CD4-positive, alpha-beta memory T cell (primary cell): ENCODE results near the gene EXOC7. TPM values are rescaled to one million over a fixed set of nuclear protein-coding genes. Genes with fewer than 3 reads are reported as not detected.
A peak's percentile ranks its signal among the peaks of the same experiment; 100 is the strongest.

ENCODE experiments used
- CTCF ChIA-PET: fragments of 350-600 bp; sonication (Branson Sonifier 250); formaldehyde crosslinking; loops from one replicate; lab custom pipeline; 2021; ENCODE audit warnings: inconsistent platforms; ENCODE audit not compliant: partially characterized antibody; lab: Charles Lee
- POLR2A ChIA-PET: fragments of 350-600 bp; sonication (Branson Sonifier 250); formaldehyde crosslinking; loops from one replicate; lab custom pipeline; 2021; ENCODE audit not compliant: partially characterized antibody; lab: Charles Lee
- DNase-seq, 5 donors: peaks; one replicate each; pipeline versions ENCODE4 v3.0.0 to v3.0.0-alpha.2; 2020 to 2022; ENCODE audit warnings: mixed read lengths in 1 of 5
- H3K27ac ChIP-seq: one replicate; pipeline ENCODE4 v1.7.0; 2013; ENCODE audit warnings: low read depth, low read length
- H3K27me3 ChIP-seq: 2 replicates; pipeline ENCODE4 v1.7.0; 2013; ENCODE audit warnings: mild to moderate bottlenecking, low read length, moderate library complexity; ENCODE audit not compliant: insufficient read depth
- H3K36me3 ChIP-seq: 2 replicates; pipeline ENCODE4 v1.7.0; 2013; ENCODE audit warnings: mild to moderate bottlenecking, low read length, moderate library complexity; ENCODE audit not compliant: insufficient read depth
- H3K4me1 ChIP-seq: 2 replicates; pipeline ENCODE4 v1.7.0; 2013; ENCODE audit warnings: mild to moderate bottlenecking, low read length, moderate library complexity; ENCODE audit not compliant: insufficient read depth
- H3K4me3 ChIP-seq, 2 donors: one replicate each; pipeline ENCODE4 v1.7.0; 2013; ENCODE audit warnings: low read length in 2 of 2, mild to moderate bottlenecking in 1 of 2
- H3K9me3 ChIP-seq, 2 donors: one replicate each; pipeline ENCODE4 v1.7.0; 2013; ENCODE audit warnings: low read length in 2 of 2, control low read depth in 1 of 2; ENCODE audit not compliant: control insufficient read depth in 1 of 2
- H3K27ac Mint-ChIP-seq, 7 donors: one replicate each; pipeline ENCODE4 v1.8.0; 2020 to 2021; ENCODE audit warnings: mixed read lengths in 7 of 7, mild to moderate bottlenecking in 6 of 7, inconsistent platforms in 3 of 7, moderate library complexity in 3 of 7
- H3K27me3 Mint-ChIP-seq, 2 donors: one replicate each; pipeline ENCODE4 v1.8.0; 2020 to 2021; ENCODE audit warnings: mixed read lengths in 2 of 2
- H3K36me3 Mint-ChIP-seq, 2 donors: one replicate each; pipeline ENCODE4 v1.8.0; 2020 to 2021; ENCODE audit warnings: mixed read lengths in 2 of 2, inconsistent platforms in 1 of 2, mild to moderate bottlenecking in 1 of 2
- H3K4me1 Mint-ChIP-seq, 4 donors: one replicate each; pipeline ENCODE4 v1.8.0; 2020 to 2021; ENCODE audit warnings: mixed read lengths in 4 of 4, mild to moderate bottlenecking in 1 of 4
- H3K4me3 Mint-ChIP-seq, 8 donors: one replicate each; pipeline ENCODE4 v1.8.0; 2020 to 2021; ENCODE audit warnings: mixed read lengths in 8 of 8, mild to moderate bottlenecking in 7 of 8, moderate library complexity in 6 of 8, inconsistent platforms in 3 of 8
- H3K9me3 Mint-ChIP-seq, 8 donors: one replicate each; pipeline ENCODE4 v1.8.0; 2020 to 2021; ENCODE audit warnings: mixed read lengths in 8 of 8, mild to moderate bottlenecking in 5 of 8, inconsistent platforms in 3 of 8, moderate library complexity in 1 of 8
- intact Hi-C: fragments of 100-400 bp; cut with micrococcal nuclease; formaldehyde crosslinking; loops from one replicate; pipeline ENCODE4 v1.15.1; 2023
- polyA plus RNA-seq, 2 donors: library from polyadenylated mRNA; unstranded; fragments of 300-500 nt; fragmentation: Illumina TruSeq; gene quantifications; one replicate each; pipeline ENCODE4 v1.2.3, GENCODE V29; 2021
- total RNA-seq, 2 experiments: library from RNA; stranded (reverse); gene quantifications; one replicate each; pipeline ENCODE4 v1.2.3, GENCODE V29; 2021

The EXOC7 gene
- total and polyA plus RNA-seq, 4 experiments from 2014 or later: 36.2 to 184 (median 125) TPM

- H3K27ac ChIP-seq: no peak overlapping the region
- H3K36me3 ChIP-seq: no peaks in the 10 kb centered on the region
- no peak overlapping the region for H3K4me3 ChIP-seq
- Mint-ChIP-seq H3K27ac (no peak overlapping the region), H3K36me3 (no peaks in the 10 kb centered on the region), H3K4me3 (no peak overlapping the region), H3K4me1 (peaks cover 23 to 45% (median 33%) of the 10 kb centered on the region in 4 donors), H3K9me3 (no peaks in the 10 kb centered on the region), H3K27me3 (peaks cover 3% of the 10 kb centered on the region in 2 donors)
- peaks cover 4% of the 10 kb centered on the region for H3K27me3 ChIP-seq
- intact Hi-C loops: no loop called here
- ChIA-PET POLR2A (interaction anchor here (0.9 kb wide), 1 partner anchor 83 kb away, joined by 3 read pairs; no protein-coding TSS in a partner anchor), CTCF (no interaction called here)
- no peaks in the 10 kb centered on the region for H3K9me3 ChIP-seq
- DNase-seq: no peak
- peaks cover 48% of the 10 kb centered on the region for H3K4me1 ChIP-seq
These were observed 34.8 kb upstream of the EXOC7 start for GRCh38 chr17:76138234-76138895.

DNA sequence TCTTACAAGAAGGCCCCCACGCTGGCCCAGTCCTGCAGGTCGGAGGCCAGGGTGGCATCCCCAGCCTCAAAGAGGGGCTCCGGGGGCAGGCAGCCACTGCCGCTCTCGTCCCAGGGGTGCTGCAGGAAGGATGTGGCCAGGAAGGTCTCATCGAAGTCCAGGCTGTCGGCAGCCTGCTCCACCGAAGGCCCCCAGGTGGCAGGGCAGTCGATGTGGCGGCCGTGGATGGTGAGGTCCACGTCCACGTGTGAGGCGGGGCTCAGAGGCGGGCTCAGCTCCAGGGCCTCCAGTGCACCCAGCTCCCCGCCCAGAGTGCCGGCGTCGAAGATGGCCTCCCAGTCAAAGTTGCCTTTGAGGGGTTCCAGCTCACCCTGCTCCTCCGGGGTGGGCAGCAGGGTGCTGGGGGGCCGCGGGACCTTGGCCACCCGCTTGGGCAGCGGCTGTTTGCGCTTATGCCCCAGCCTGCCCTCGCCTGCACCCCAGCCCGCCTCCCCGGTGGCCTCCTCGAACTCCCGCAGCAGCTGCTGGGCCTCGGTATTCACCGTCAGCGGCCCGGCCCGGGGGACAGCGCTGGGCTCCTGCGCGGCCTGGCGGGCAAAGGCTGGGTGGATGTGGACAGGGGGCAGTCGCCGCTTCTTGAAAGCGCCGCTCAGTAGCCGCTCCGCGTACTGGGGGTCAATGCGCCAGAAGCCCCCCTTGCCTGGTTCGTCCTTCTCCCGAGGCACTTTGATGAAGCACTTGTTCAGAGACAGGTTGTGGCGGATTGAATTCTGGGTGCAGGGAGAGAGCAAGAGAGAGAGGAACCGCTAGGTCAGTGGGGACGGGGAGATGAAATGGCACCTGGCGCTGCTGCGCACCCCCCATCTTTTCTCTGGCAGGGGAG, 34.0 kb upstream of the EXOC7 start:
- POLR2A ChIA-PET: no interaction called here
- Mint-ChIP-seq H3K27ac (no peak overlapping the region), H3K4me1 (peaks cover 17 to 38% (median 27%) of the 10 kb centered on the region in 4 donors), H3K36me3 (no peaks in the 10 kb centered on the region), H3K4me3 (no peak overlapping the region), H3K27me3 (peaks cover 3% of the 10 kb centered on the region in 2 donors), H3K9me3 (no peaks in the 10 kb centered on the region)
- intact Hi-C loops: no loop called here
- no peak for DNase-seq
- CTCF ChIA-PET: no interaction called here
- no peaks in the 10 kb centered on the region for H3K9me3 ChIP-seq
- no peak overlapping the region for H3K27ac ChIP-seq
- H3K27me3 ChIP-seq: peaks cover 4% of the 10 kb centered on the region
- H3K36me3 ChIP-seq: no peaks in the 10 kb centered on the region
- peaks cover 41% of the 10 kb centered on the region for H3K4me1 ChIP-seq
- H3K4me3 ChIP-seq: no peak overlapping the region

GRCh38 chr17:76137001-76137350, 33.4 kb upstream of the EXOC7 start:
- H3K9me3 ChIP-seq: no peaks in the 10 kb centered on the region
- Mint-ChIP-seq H3K4me3 (no peak overlapping the region), H3K27me3 (peaks cover 3% of the 10 kb centered on the region in 2 donors), H3K36me3 (no peaks in the 10 kb centered on the region), H3K4me1 (peaks cover 13 to 32% (median 22%) of the 10 kb centered on the region in 4 donors), H3K9me3 (no peaks in the 10 kb centered on the region), H3K27ac (no peak overlapping the region)
- intact Hi-C loops: no loop called here
- H3K36me3 ChIP-seq: no peaks in the 10 kb centered on the region
- no peak overlapping the region for H3K27ac ChIP-seq
- H3K27me3 ChIP-seq: peaks cover 4% of the 10 kb centered on the region
- H3K4me3 ChIP-seq: no peak overlapping the region
- ChIA-PET CTCF (no interaction called here), POLR2A (interaction anchor here (0.6 kb wide), 1 partner anchor 32 kb away, joined by 3 read pairs; no protein-coding TSS in a partner anchor)
- H3K4me1 ChIP-seq: peaks cover 35% of the 10 kb centered on the region
- no peak for DNase-seq

- intact Hi-C loops: no loop called here
These were observed 32.9 kb upstream of the EXOC7 start for GRCh38 chr17:76136276-76137000.

GRCh38 chr17:76135810-76136188, 32.2 kb upstream of the EXOC7 start:
- Histone ChIP-seq H3K36me3 (no peaks in the 10 kb centered on the region), H3K27ac (no peak overlapping the region), H3K9me3 (no peaks in the 10 kb centered on the region), H3K27me3 (peaks cover 4% of the 10 kb centered on the region), H3K4me3 (no peak overlapping the region), H3K4me1 (peaks cover 24% of the 10 kb centered on the region)
- no peak for DNase-seq
- intact Hi-C loops: no loop called here
- peaks cover 3% of the 10 kb centered on the region in 2 donors for H3K27me3 Mint-ChIP-seq
- no peaks in the 10 kb centered on the region for H3K36me3 Mint-ChIP-seq
- ChIA-PET POLR2A (no interaction called here), CTCF (interaction anchor here (1.1 to 4.1 kb wide), 2 partner anchors 48 to 144 kb away, joined by 4 to 19 read pairs; no protein-coding TSS in a partner anchor)
- H3K9me3 Mint-ChIP-seq: no peaks in the 10 kb centered on the region
- no peak overlapping the region for H3K27ac Mint-ChIP-seq
- H3K4me3 Mint-ChIP-seq: no peak overlapping the region
- H3K4me1 Mint-ChIP-seq: peaks cover 11 to 21% (median 17%) of the 10 kb centered on the region in 4 donors

More at GRCh38 chr17:76136276-76137000, 32.9 kb upstream of the EXOC7 start:
- H3K9me3 ChIP-seq: no peaks in the 10 kb centered on the region
- CTCF ChIA-PET: interaction anchor here (1.1 to 4.1 kb wide), 2 partner anchors 47 to 143 kb away, joined by 4 to 19 read pairs; no protein-coding TSS in a partner anchor
- H3K4me1 Mint-ChIP-seq: peaks cover 11 to 26% (median 19%) of the 10 kb centered on the region in 4 donors
- H3K27ac Mint-ChIP-seq: no peak overlapping the region
- no peak overlapping the region for H3K4me3 Mint-ChIP-seq
- DNase-seq: no peak
- H3K9me3 Mint-ChIP-seq: no peaks in the 10 kb centered on the region
- H3K27me3 ChIP-seq: peaks cover 4% of the 10 kb centered on the region
- H3K4me3 ChIP-seq: no peak overlapping the region
- H3K27me3 Mint-ChIP-seq: peaks cover 3% of the 10 kb centered on the region in 2 donors
- POLR2A ChIA-PET: interaction anchor here (0.6 kb wide), 1 partner anchor 32 kb away, joined by 3 read pairs; no protein-coding TSS in a partner anchor
- peaks cover 30% of the 10 kb centered on the region for H3K4me1 ChIP-seq
- no peaks in the 10 kb centered on the region for H3K36me3 Mint-ChIP-seq
- no peaks in the 10 kb centered on the region for H3K36me3 ChIP-seq
- H3K27ac ChIP-seq: no peak overlapping the region

- no peaks in the 10 kb centered on the region for H3K9me3 Mint-ChIP-seq
- Histone ChIP-seq H3K27ac (no peak overlapping the region), H3K4me3 (no peak overlapping the region), H3K27me3 (no peaks in the 10 kb centered on the region), H3K9me3 (no peaks in the 10 kb centered on the region), H3K36me3 (no peaks in the 10 kb centered on the region), H3K4me1 (peaks cover 18% of the 10 kb centered on the region)
- peak overlapping the region in 4 of 8 donors; percentile 53 to 74 (median 62) for H3K4me3 Mint-ChIP-seq
- H3K36me3 Mint-ChIP-seq: no peaks in the 10 kb centered on the region
- peaks cover 7 to 16% (median 12%) of the 10 kb centered on the region in 4 donors for H3K4me1 Mint-ChIP-seq
- H3K27me3 Mint-ChIP-seq: peaks cover 0 to 3% of the 10 kb centered on the region in 2 donors
- CTCF ChIA-PET: interaction anchor here (1.1 to 4.1 kb wide), 2 partner anchors 48 to 144 kb away, joined by 4 to 19 read pairs; no protein-coding TSS in a partner anchor
- H3K27ac Mint-ChIP-seq: peak overlapping the region in 4 of 7 donors; percentile 43 to 87 (median 65)
- POLR2A ChIA-PET: interaction anchor here (1.1 to 3.7 kb wide), 7 partner anchors 9 to 136 kb away, joined by 3 to 19 read pairs (median 5); partner anchors contain the start of gene EXOC7
- intact Hi-C loops: no loop called here
- DNase-seq: no peak
These were observed 31.6 kb upstream of the EXOC7 start for GRCh38 chr17:76134911-76135809.
